Tibial nerve (tissue), 3 donors: ENCODE data around the gene EML6.

Source experiments
- POLR2A ChIP-seq, 2 donors: fragments of 450-650 bp; IDR thresholded peaks; one replicate each; pipeline ENCODE4 v1.6.1; 2017; ENCODE audit warnings: antibody characterized with exemption in 2 of 2, mild to moderate bottlenecking in 2 of 2, moderate library complexity in 2 of 2
- TF ChIP-seq, protein P1 (sequence below), 5 experiments: fragments of 200-600 bp in 3 of 5; fragments of 450-650 bp in 2 of 5; sonication (generic) in 3 of 5; IDR thresholded peaks; one replicate each; pipeline ENCODE4 v1.5.1; 2016 to 2019; ENCODE audit warnings: antibody characterized with exemption in 5 of 5, mild to moderate bottlenecking in 3 of 5, moderate library complexity in 2 of 5

DNA sequence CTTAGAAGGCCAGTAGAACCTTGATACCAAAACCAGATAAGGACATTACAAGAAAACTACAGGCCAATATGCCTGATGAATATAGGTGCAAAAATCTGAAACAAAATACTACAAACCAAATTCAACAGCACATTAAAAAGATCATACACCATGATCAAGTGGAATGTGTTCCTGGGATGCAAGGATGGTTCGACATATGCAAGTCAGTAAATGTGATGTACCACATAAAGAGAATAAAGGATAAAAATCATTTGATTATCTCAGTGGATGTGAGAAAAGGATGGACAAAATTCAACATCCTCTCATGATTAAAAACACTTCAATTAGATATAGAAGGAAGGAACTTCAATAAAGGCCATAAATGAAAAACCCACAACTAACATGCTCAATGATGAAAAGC lies 197.2 kb downstream of the EML6 start:
- no peak for TF ChIP-seq POLR2A (IDR thresholded peaks at IDR 0.05)
- TF ChIP-seq, protein P1, sequence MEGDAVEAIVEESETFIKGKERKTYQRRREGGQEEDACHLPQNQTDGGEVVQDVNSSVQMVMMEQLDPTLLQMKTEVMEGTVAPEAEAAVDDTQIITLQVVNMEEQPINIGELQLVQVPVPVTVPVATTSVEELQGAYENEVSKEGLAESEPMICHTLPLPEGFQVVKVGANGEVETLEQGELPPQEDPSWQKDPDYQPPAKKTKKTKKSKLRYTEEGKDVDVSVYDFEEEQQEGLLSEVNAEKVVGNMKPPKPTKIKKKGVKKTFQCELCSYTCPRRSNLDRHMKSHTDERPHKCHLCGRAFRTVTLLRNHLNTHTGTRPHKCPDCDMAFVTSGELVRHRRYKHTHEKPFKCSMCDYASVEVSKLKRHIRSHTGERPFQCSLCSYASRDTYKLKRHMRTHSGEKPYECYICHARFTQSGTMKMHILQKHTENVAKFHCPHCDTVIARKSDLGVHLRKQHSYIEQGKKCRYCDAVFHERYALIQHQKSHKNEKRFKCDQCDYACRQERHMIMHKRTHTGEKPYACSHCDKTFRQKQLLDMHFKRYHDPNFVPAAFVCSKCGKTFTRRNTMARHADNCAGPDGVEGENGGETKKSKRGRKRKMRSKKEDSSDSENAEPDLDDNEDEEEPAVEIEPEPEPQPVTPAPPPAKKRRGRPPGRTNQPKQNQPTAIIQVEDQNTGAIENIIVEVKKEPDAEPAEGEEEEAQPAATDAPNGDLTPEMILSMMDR (IDR thresholded peaks at IDR 0.05), result no peak
